GM21526 (cell line): ENCODE results near the gene HLA-DPB1.

Experiments used
- ATAC-seq: cut with Tn5 transposase; IDR thresholded peaks from one replicate; pipeline ENCODE4 v1.9.1; 2021; ENCODE audit warnings: moderate library complexity; ENCODE audit not compliant: unreplicated experiment, low FRiP score

Gene HLA-DPB1

GRCh38 chr6:33070909-33071308 lies 4.9 kb upstream of the HLA-DPB1 start:
- ATAC-seq: no peak

GRCh38 chr6:33071569-33071968 lies 4.2 kb upstream of the HLA-DPB1 start:
- ATAC-seq: no peak

GRCh38 chr6:33072508-33073100 lies 3.2 kb upstream of the HLA-DPB1 start:
- ATAC-seq: no peak

GRCh38 chr6:33073431-33073871 lies 2.3 kb upstream of the HLA-DPB1 start, which contains the start of gene HLA-DPA1:
Gene HLA-DPA1 (minus strand): TSS chr6:33073649.
- peak; percentile 54 for ATAC-seq

GRCh38 chr6:33075208-33075567 lies 602 bp upstream of the HLA-DPB1 start:
- ATAC-seq: peak; percentile 12

GRCh38 chr6:33076406-33076934 lies 680 bp downstream of the HLA-DPB1 start:
- no peak for ATAC-seq

GRCh38 chr6:33077908-33078307 lies 2.1 kb downstream of the HLA-DPB1 start:
- ATAC-seq: no peak

- no peak for ATAC-seq
These were observed 2.7 kb downstream of the HLA-DPB1 start for GRCh38 chr6:33078442-33078841.

GRCh38 chr6:33078919-33079521 lies 3.2 kb downstream of the HLA-DPB1 start:
- ATAC-seq: no peak

- ATAC-seq: no peak
These were observed 3.8 kb downstream of the HLA-DPB1 start for GRCh38 chr6:33079580-33079979.

- ATAC-seq: no peak
These were observed 4.6 kb downstream of the HLA-DPB1 start for GRCh38 chr6:33080127-33081089.

- ATAC-seq: no peak
These were observed 5.5 kb downstream of the HLA-DPB1 start for GRCh38 chr6:33081098-33081824.

- ATAC-seq: no peak
These were observed 6.9 kb downstream of the HLA-DPB1 start for GRCh38 chr6:33082702-33083101.

GRCh38 chr6:33085627-33086026 lies 9.8 kb downstream of the HLA-DPB1 start:
- no peak for ATAC-seq

- no peak for ATAC-seq
These were observed 12.6 kb downstream of the HLA-DPB1 start for GRCh38 chr6:33088258-33088930.

GRCh38 chr6:33088931-33089620 lies 13.3 kb downstream of the HLA-DPB1 start:
- no peak for ATAC-seq

GRCh38 chr6:33091957-33092356 lies 16.2 kb downstream of the HLA-DPB1 start:
- no peak for ATAC-seq

GRCh38 chr6:33092385-33092784 lies 16.6 kb downstream of the HLA-DPB1 start:
- no peak for ATAC-seq

GRCh38 chr6:33093855-33094254 lies 18.1 kb downstream of the HLA-DPB1 start:
- no peak for ATAC-seq
